ENCODE data around the gene CNNM3. TPM values are rescaled to one million over a fixed set of nuclear protein-coding genes. Genes with fewer than 3 reads are reported as not detected.

CNNM3 gene
- total RNA-seq (ENCODE audit: low replicate concordance) = 28.3 and 30.8 TPM in 2 replicates
- long read RNA-seq, partial matches to known transcripts = 1 of 6 reads
- long read RNA-seq, other reads (novel, unspliced or antisense) = 5 of 6 reads

DNA sequence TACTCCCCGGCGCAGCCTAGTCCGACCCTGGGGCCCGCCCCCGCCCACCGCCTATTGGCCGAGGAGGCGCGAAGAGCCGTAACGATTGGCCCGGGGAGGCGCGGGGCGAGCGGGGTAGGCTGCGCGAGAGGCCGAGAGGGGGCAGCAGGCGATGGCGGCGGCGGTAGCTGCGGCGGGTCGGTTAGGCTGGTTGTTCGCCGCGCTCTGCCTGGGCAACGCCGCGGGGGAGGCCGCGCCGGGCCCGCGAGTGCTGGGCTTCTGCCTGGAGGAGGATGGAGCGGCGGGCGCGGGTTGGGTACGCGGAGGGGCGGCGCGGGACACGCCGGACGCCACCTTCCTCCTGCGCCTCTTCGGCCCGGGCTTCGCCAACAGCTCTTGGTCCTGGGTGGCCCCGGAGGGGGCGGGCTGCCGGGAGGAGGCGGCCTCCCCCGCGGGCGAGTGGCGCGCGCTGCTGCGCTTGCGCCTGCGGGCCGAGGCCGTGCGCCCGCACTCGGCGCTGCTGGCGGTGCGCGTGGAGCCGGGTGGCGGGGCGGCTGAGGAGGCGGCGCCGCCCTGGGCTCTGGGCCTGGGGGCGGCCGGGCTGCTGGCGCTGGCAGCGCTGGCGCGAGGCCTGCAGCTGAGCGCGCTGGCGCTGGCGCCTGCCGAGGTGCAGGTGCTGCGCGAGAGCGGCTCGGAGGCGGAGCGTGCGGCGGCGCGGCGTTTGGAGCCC, at the start of gene CNNM3:
Gene CNNM3, plus strand, starts transcription at position 142 of the 709 bp plus-strand sequence. Its CDS starts 10 bp downstream, at position 152.
- H3K36me3 Mint-ChIP-seq = peaks cover 20% of the 10 kb centered on the region
- DNase-seq (ENCODE audit: extremely low spot score, unreplicated experiment) = peak; percentile 99
- H3K27me3 Mint-ChIP-seq = no peaks in the 10 kb centered on the region
- H3K4me1 Mint-ChIP-seq (ENCODE audit: unreplicated experiment) = peaks cover 46% of the 10 kb centered on the region
- H3K9me3 Mint-ChIP-seq = no peaks in the 10 kb centered on the region
- H3K4me3 Mint-ChIP-seq = peak within 1 kb of the TSS; percentile 92
- H3K27ac Mint-ChIP-seq = peak within 1 kb of the TSS; percentile 80
- TF ChIP-seq, protein P1, sequence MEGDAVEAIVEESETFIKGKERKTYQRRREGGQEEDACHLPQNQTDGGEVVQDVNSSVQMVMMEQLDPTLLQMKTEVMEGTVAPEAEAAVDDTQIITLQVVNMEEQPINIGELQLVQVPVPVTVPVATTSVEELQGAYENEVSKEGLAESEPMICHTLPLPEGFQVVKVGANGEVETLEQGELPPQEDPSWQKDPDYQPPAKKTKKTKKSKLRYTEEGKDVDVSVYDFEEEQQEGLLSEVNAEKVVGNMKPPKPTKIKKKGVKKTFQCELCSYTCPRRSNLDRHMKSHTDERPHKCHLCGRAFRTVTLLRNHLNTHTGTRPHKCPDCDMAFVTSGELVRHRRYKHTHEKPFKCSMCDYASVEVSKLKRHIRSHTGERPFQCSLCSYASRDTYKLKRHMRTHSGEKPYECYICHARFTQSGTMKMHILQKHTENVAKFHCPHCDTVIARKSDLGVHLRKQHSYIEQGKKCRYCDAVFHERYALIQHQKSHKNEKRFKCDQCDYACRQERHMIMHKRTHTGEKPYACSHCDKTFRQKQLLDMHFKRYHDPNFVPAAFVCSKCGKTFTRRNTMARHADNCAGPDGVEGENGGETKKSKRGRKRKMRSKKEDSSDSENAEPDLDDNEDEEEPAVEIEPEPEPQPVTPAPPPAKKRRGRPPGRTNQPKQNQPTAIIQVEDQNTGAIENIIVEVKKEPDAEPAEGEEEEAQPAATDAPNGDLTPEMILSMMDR (conservative IDR thresholded peaks at IDR 0.05) = peak; percentile 79

DNA sequence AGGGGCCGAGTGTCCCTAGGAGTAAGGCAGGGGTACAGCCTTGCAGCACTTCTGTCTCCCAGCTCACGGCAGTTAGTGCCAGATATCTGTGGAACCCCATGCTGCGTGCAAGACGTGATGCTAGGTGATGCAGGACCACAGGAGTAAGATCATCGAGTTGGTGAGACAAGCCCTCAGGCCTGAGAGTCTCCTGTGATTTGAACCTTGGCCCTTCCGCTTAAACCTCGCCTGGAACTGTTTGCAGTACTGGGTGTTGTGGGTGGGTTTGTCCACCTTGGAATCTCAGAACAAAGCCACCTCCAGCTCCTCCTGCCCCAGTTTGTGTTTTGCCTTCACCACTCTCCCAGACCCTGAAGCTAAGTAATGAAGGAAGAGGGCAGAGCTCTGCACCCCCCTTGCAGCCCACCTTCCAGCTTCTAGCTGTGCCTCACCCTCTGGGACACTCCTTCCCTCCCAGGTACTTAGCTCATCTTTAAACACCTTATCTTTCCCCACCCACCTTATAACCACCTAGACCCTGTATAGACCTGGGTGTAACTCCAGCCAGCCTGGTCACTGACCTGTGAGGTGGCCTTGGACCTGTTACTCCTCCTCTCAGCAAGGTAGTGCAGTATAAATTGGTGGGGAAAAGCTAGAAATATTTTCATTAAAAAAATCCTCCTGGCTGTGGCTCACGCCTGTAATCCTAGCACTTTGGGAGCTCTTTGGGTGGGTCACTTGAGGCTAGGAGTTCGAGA, 48.8 kb upstream of the CNNM3 start:
- Mint-ChIP-seq H3K36me3 (peaks cover 13% of the 10 kb centered on the region), H3K4me1 (ENCODE audit: unreplicated experiment) (peaks cover 59% of the 10 kb centered on the region), H3K4me3 (peak overlapping the region; percentile 58), H3K27ac (peak overlapping the region; percentile 30), H3K9me3 (no peaks in the 10 kb centered on the region), H3K27me3 (no peaks in the 10 kb centered on the region)
- TF ChIP-seq, protein P1 (conservative IDR thresholded peaks at IDR 0.05) = no peak
- no peak for DNase-seq (ENCODE audit: extremely low spot score, unreplicated experiment)

DNA sequence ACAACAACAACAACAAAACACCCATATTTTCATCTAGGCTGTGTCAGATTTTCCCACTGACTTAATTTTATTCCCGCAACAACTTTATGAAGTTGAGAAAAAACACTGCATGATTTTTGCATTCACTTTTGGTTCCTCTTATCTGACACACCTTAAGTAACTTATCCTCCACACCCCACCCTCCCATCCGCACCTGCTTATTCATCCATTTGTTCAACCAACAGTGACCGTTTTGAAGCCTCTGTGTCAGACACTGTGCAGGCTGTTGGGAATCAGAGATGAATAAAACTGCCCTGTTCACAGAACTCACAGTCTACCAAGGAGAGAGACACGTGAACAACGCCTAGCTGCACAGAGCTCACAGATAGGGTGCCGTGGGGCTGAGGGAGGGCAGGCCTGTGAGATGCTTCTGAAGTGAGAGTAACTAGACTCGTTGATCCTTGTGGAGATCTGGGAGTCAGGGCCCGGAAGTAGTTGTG, 47.9 kb upstream of the CNNM3 start:
- H3K27ac Mint-ChIP-seq = peak overlapping the region; percentile 87
- DNase-seq (ENCODE audit: extremely low spot score, unreplicated experiment) = no peak
- peaks cover 58% of the 10 kb centered on the region for H3K4me1 Mint-ChIP-seq (ENCODE audit: unreplicated experiment)

DNA sequence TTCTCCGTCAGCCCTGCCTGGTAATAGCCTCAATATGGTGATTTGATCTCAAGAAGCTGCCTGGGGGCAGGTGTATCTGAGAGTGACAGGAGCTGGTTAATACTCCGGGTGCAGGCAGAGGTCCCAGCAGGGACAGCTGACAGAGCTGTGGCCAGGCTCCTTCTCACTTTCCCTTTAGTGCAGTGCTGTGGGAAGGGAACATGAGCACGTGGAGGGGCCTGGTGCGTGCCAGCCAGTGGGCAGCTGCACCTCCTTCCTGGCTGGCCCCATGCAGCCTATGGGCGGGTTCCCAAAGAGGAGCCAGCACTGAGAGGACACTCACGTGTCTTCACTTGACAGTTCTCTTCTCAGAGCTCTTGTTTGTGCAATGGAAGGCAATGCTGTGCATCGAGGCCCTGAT, 46.3 kb upstream of the CNNM3 start:
- no peak for DNase-seq (ENCODE audit: extremely low spot score, unreplicated experiment)
- Mint-ChIP-seq H3K4me1 (ENCODE audit: unreplicated experiment) (peaks cover 44% of the 10 kb centered on the region), H3K27me3 (no peaks in the 10 kb centered on the region), H3K9me3 (no peaks in the 10 kb centered on the region), H3K36me3 (peaks cover 13% of the 10 kb centered on the region), H3K27ac (peak overlapping the region; percentile 72), H3K4me3 (peak overlapping the region; percentile 36)
- TF ChIP-seq, protein P1 (conservative IDR thresholded peaks at IDR 0.05) = no peak

More for the DNA sequence above, 47.9 kb upstream of the CNNM3 start:
- Mint-ChIP-seq H3K27me3 (no peaks in the 10 kb centered on the region), H3K4me3 (peak overlapping the region; percentile 73), H3K36me3 (peaks cover 13% of the 10 kb centered on the region), H3K9me3 (no peaks in the 10 kb centered on the region)
- TF ChIP-seq, protein P1 (conservative IDR thresholded peaks at IDR 0.05) = no peak

DNA sequence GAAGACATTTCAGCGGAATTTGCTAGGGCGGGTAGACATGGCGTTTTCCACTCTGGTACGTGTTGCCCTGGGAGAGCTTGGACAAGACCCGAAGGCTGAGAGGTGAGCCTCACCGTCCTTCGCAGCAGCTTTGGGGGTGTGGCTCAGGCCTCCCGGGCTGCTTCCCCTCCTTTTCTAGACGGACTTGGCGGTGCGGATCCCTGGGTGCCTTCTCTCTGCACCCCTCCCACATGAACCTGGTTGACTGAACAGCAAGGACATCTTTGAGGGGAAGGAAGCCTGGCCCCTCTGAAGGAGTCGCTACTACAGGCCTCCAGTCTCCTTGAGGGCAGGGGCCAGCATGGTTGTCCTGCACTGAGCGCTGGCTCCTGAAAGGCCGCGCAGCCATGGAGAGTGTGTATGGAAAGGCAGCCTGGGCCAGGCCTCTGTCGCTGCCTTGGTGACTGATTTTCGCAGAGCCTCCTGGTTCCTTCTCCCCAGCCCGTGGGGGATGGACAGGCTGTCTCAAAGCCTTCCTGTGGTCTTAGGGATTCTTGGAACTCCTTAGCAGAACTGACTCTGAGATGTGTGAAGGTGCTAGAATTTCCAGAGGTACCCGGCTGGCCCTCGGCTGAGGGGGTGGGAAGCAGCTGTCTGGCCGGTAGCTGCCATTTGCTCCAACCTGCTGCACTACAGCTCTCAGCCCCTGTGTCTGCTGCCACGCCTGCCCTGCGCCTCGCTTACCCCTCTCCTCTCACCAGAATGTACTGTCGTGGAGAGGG, 45.4 kb upstream of the CNNM3 start:
- H3K27me3 Mint-ChIP-seq = no peaks in the 10 kb centered on the region
- no peak overlapping the region for H3K27ac Mint-ChIP-seq
- H3K4me1 Mint-ChIP-seq (ENCODE audit: unreplicated experiment) = peaks cover 44% of the 10 kb centered on the region
- DNase-seq (ENCODE audit: extremely low spot score, unreplicated experiment) = no peak
- TF ChIP-seq, protein P1 (conservative IDR thresholded peaks at IDR 0.05) = no peak
- no peak overlapping the region for H3K4me3 Mint-ChIP-seq
- no peaks in the 10 kb centered on the region for H3K9me3 Mint-ChIP-seq
- peaks cover 13% of the 10 kb centered on the region for H3K36me3 Mint-ChIP-seq

Measured in type B pancreatic cell (in vitro differentiated cells).